Stomach (tissue), 19 donors: ENCODE data around the gene KIAA1586. TPM values are rescaled to one million over a fixed set of nuclear protein-coding genes. Genes with fewer than 3 reads are reported as not detected.
"Not testable (repeated sequence)": the region's sequence is repeated elsewhere in the genome, so short reads cannot be mapped to it uniquely, and the experiment has no call there.

Experiments
- DNase-seq, 2 donors: peaks; one replicate each; pipeline versions ENCODE4 v3.0.0 to v3.0.0-alpha.2; 2013 to 2019
- H3K27ac ChIP-seq, 5 donors: fragments of 200-600 bp in 4 of 5; sonication (generic) in 4 of 5; one replicate each; pipeline ENCODE4 v1.5.1; 2013 to 2019; ENCODE audit warnings: mild to moderate bottlenecking in 1 of 5, moderate library complexity in 1 of 5
- H3K27me3 ChIP-seq, 3 donors: fragments of 200-600 bp; sonication (generic); one replicate each; pipeline ENCODE4 v1.5.1; 2017 to 2019; ENCODE audit warnings: mixed run types in 1 of 3
- H3K36me3 ChIP-seq, 4 donors: fragments of 200-600 bp; sonication (generic); 1 replicate in 3 of 4; 2 replicates in 1 of 4; pipeline ENCODE4 v1.5.1; 2016 to 2019
- H3K4me1 ChIP-seq, 4 donors: fragments of 200-600 bp; sonication (generic); one replicate each; pipeline ENCODE4 v1.5.1; 2016 to 2019
- H3K4me3 ChIP-seq, 4 donors: fragments of 200-600 bp; sonication (generic) in 3 of 4; one replicate each; pipeline ENCODE4 v1.5.1; 2016 to 2019; ENCODE audit warnings: mild to moderate bottlenecking in 1 of 4
- H3K9me3 ChIP-seq, 4 donors: fragments of 200-600 bp; sonication (generic); one replicate each; pipeline ENCODE4 v1.5.1; 2016 to 2019
- EP300 ChIP-seq: sonication (generic); formaldehyde crosslinking; IDR thresholded peaks from one replicate; pipeline ENCODE4 v1.6.1; 2017; ENCODE audit warnings: antibody characterized with exemption
- POLR2A ChIP-seq, 4 donors: fragments of 450-650 bp; IDR thresholded peaks; one replicate each; pipeline ENCODE4 v1.6.1; 2016; ENCODE audit warnings: antibody characterized with exemption in 4 of 4, control low read depth in 2 of 4, mild to moderate bottlenecking in 1 of 4, moderate library complexity in 1 of 4
- POLR2AphosphoS5 ChIP-seq, 3 donors: sonication (generic); formaldehyde crosslinking; IDR thresholded peaks; one replicate each; pipeline ENCODE4 v1.6.1; 2016; ENCODE audit warnings: antibody characterized with exemption in 3 of 3
- WGBS, 5 donors: extraction: QIAGEN DNeasy Blood & Tissue Kit in 3 of 5; methylation state at CpG; one replicate each; pipeline versions ENCODE4 v1.1.5 to v1.1.7; 2013 to 2018; 5-methylcytosine and 5-hydroxymethylcytosine counted together
- intact Hi-C: fragments of 100-400 bp; cut with DNase I; formaldehyde crosslinking; loops from one replicate; pipeline ENCODE4 v1.15.1; 2023; ENCODE audit warnings: low total_unique reads
- long read RNA-seq, 10 donors: transcript quantifications; one replicate each; lab custom pipeline, GENCODE V29; 2026
- polyA plus RNA-seq, 3 donors: library from polyadenylated mRNA; stranded (reverse); fragments of 200-250 nt; gene quantifications; one replicate each; pipeline ENCODE4 v1.2.3, GENCODE V29; 2013
- total RNA-seq, 5 donors: library from RNA; depleted of rRNA; stranded (reverse); fragments of >200 nt; gene quantifications; one replicate each; pipeline versions ENCODE4 v1.1.0 to v1.2.3, GENCODE V29; 2014 to 2016
- TF ChIP-seq, protein P1 (sequence below), 7 experiments: fragments of 450-650 bp in 4 of 7; fragments of 200-600 bp in 3 of 7; sonication (generic) in 3 of 7; IDR thresholded peaks; one replicate each; pipeline ENCODE4 v1.5.1; 2016 to 2019; ENCODE audit warnings: antibody characterized with exemption in 7 of 7, control low read depth in 2 of 7, mild to moderate bottlenecking in 1 of 7
- donor health status: healthy with polysubstance abuse.
- donor health status: Bipolar disorder and iron deficiency.
- donor health status: healthy.

The KIAA1586 gene, protein sequence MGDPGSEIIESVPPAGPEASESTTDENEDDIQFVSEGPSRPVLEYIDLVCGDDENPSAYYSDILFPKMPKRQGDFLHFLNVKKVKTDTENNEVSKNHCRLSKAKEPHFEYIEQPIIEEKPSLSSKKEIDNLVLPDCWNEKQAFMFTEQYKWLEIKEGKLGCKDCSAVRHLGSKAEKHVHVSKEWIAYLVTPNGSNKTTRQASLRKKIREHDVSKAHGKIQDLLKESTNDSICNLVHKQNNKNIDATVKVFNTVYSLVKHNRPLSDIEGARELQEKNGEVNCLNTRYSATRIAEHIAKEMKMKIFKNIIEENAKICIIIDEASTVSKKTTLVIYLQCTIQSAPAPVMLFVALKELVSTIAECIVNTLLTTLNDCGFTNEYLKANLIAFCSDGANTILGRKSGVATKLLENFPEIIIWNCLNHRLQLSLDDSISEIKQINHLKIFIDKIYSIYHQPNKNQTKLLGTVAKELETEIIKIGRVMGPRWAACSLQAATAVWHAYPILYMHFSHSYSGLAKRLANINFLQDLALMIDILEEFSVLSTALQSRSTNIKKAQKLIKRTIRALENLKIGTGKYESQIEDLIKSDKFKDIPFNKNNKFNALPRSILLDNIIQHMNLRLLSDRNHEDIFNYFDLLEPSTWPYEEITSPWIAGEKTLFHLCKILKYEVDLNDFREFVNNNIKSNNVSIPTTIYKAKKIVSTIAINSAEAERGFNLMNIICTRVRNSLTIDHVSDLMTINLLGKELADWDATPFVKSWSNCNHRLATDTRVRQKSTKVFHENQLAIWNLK
- total RNA-seq (10 to 100 TPM in 2 of 5 donors, 1 to 10 TPM in 2, under 1 TPM in 1; 0.29 to 27.7 (median 6.2) TPM), polyA plus RNA-seq (1 to 10 TPM; 2.0 to 5.2 (median 2.1) TPM)
- long read RNA-seq, donor 1, partial matches to known transcripts = 0 of 4 reads
- long read RNA-seq, donor 1, other reads (novel, unspliced or antisense) = 0 of 4 reads
- long read RNA-seq, donor 2, transcript KIAA1586-201 (4 exons, 2,933 nt) = major isoform, 5 of 5 reads
- long read RNA-seq, donor 2, partial matches to known transcripts = 0 of 5 reads
- long read RNA-seq, donor 2, other reads (novel, unspliced or antisense) = 0 of 5 reads
- long read RNA-seq, donor 3, partial matches to known transcripts = 0 of 2 reads
- long read RNA-seq, donor 3, other reads (novel, unspliced or antisense) = 0 of 2 reads
- long read RNA-seq, donor 4 = 0 reads
- long read RNA-seq, donor 5, transcript KIAA1586-201 (4 exons, 2,933 nt) = major isoform, 6 of 9 reads
- long read RNA-seq, donor 5, partial matches to known transcripts = 0 of 9 reads
- long read RNA-seq, donor 5, other reads (novel, unspliced or antisense) = 0 of 9 reads
- long read RNA-seq, donor 6, transcript KIAA1586-201 (4 exons, 2,933 nt) = major isoform, 11 of 23 reads
- long read RNA-seq, donor 6, partial matches to known transcripts = 9 of 23 reads
- long read RNA-seq, donor 6, other reads (novel, unspliced or antisense) = 0 of 23 reads
- long read RNA-seq, donor 7, partial matches to known transcripts = 6 of 11 reads
- long read RNA-seq, donor 7, other reads (novel, unspliced or antisense) = 0 of 11 reads
- long read RNA-seq, donor 8, transcript KIAA1586-201 (4 exons, 2,933 nt) = major isoform, 5 of 6 reads
- long read RNA-seq, donor 8, partial matches to known transcripts = 0 of 6 reads
- long read RNA-seq, donor 8, other reads (novel, unspliced or antisense) = 0 of 6 reads
- long read RNA-seq, donor 9, partial matches to known transcripts = 0 of 3 reads
- long read RNA-seq, donor 9, other reads (novel, unspliced or antisense) = 0 of 3 reads
- long read RNA-seq, donor 10, partial matches to known transcripts = 0 of 3 reads
- long read RNA-seq, donor 10, other reads (novel, unspliced or antisense) = 0 of 3 reads

DNA sequence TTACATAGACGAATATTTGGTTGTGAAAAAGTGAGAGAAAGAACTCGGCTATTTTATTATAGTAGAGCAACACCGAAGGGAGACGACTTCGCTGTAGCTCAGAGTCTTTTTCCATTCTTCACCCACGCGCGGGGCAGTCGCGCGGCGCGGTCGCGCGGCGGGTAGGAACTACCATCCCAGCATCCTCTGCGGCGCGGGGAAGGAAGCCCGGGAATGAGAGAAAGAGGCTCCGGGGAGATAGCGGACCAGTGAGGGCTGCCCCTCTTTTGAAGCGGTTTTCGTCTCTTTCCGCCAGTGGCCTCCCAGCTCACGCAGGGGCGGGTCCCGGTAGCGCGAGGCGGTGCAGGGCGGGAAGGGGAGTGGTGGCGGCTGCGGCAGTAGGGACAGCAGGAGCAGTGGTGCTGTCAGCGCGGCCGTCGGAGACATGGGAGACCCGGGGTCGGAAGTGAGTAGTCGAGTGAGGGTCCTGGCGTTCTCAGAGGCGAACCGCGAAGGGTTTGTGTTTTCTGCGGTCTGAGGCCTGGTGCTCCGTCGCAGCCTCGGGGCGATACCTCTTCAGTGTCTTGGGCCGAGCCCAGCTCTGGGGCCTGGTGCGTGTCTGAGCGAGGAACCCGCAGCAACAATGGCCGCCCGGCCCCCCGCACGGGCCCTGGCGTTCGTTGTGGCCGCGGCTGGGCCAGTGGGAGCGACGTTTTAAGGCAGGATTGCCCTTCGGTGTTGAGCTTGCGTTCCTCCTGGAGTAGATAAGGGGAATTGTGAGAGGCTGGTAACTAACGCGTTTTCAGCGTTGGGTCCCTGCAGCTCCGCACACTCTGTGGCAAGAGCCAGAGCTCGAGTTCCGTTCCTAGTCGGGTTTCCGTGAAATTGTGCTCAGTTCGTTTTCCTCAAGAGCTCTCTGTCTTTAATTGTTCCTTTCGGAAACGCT is at the start of gene KIAA1586:
Gene KIAA1586, plus strand, starts transcription at position 362 of the 925 bp plus-strand sequence. Its CDS starts 63 bp downstream, at position 425.
- H3K27ac ChIP-seq = peak within 1 kb of the TSS; percentile 50 to 79 (median 72)
- H3K9me3 ChIP-seq, H3K27me3 ChIP-seq, intact Hi-C loops: not testable (repeated sequence)
- H3K36me3 ChIP-seq = peaks cover 9 to 16% (median 12%) of the 10 kb centered on the region in 4 donors
- 0 to 1% (median 0%) methylated on average over 10 to 42 of the region's 78 CpGs for WGBS, 5 donors
- DNase-seq = peak; percentile 80 to 96
- peaks cover 8 to 22% (median 15%) of the 10 kb centered on the region in 4 donors for H3K4me1 ChIP-seq
- TF ChIP-seq POLR2AphosphoS5 (IDR thresholded peaks at IDR 0.05) (peak; percentile 72 to 84 (median 76)), POLR2A (IDR thresholded peaks at IDR 0.05) (peak in 1 of 4 donors; percentile 52)
- peak within 1 kb of the TSS; percentile 47 to 64 (median 59) for H3K4me3 ChIP-seq

DNA sequence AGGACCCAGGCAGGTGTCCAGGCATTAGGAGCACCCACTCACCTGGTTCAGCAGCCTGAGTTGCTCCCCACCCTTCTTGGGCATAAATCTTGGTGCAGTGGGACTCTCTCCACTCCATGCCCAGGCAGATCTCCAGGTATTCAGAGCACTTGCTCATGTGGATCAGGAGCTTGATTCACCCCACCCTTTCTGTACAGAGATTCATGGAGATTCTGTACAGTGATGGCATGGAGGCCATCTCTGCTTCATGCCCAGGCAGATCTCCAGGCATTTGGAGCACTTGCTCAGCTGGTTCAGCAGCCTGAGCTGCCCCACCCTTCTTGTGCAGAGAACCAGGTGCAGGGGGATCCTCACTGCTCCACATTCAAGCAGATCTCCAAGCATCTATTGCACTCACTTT is 47.4 kb upstream of the KIAA1586 start:
- no peaks in the 10 kb centered on the region for H3K36me3 ChIP-seq
- peaks cover 0 to 19% (median 12%) of the 10 kb centered on the region in 4 donors for H3K9me3 ChIP-seq
- TF ChIP-seq, protein P1, sequence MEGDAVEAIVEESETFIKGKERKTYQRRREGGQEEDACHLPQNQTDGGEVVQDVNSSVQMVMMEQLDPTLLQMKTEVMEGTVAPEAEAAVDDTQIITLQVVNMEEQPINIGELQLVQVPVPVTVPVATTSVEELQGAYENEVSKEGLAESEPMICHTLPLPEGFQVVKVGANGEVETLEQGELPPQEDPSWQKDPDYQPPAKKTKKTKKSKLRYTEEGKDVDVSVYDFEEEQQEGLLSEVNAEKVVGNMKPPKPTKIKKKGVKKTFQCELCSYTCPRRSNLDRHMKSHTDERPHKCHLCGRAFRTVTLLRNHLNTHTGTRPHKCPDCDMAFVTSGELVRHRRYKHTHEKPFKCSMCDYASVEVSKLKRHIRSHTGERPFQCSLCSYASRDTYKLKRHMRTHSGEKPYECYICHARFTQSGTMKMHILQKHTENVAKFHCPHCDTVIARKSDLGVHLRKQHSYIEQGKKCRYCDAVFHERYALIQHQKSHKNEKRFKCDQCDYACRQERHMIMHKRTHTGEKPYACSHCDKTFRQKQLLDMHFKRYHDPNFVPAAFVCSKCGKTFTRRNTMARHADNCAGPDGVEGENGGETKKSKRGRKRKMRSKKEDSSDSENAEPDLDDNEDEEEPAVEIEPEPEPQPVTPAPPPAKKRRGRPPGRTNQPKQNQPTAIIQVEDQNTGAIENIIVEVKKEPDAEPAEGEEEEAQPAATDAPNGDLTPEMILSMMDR (IDR thresholded peaks at IDR 0.05) = no peak
- no peak for TF ChIP-seq POLR2AphosphoS5 (IDR thresholded peaks at IDR 0.05)
- TF ChIP-seq POLR2A (IDR thresholded peaks at IDR 0.05) = no peak
- TF ChIP-seq EP300 = no peak
- H3K27me3 ChIP-seq = no peaks in the 10 kb centered on the region
- no peaks in the 10 kb centered on the region for H3K4me1 ChIP-seq
- intact Hi-C loops = no loop called here
- H3K27ac ChIP-seq = no peak overlapping the region
- no peak overlapping the region for H3K4me3 ChIP-seq
- DNase-seq = no peak

DNA sequence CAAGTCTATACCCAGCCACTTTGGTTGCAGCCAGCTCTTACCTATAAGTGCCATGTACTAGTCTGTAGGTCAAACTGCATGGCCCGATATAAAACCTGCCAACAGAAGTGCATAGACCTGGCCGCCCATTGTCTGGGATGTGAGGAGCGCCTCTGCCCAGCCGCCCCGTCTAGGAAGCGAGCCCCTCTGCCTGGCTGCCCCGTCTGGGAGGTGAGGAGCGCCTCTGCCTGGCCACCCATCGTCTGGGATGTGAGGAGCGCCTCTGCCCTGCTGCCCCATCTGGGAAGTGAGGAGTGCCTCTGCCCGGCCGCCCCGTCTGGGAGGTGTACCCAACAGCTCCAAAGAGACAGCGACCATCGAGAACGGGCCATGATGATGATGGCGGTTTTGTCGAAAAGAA is 46.7 kb upstream of the KIAA1586 start:
- H3K27ac ChIP-seq, H3K36me3 ChIP-seq, H3K4me1 ChIP-seq, DNase-seq, intact Hi-C loops, H3K4me3 ChIP-seq, H3K27me3 ChIP-seq: not testable (repeated sequence)
- H3K9me3 ChIP-seq = peaks cover 0 to 19% (median 12%) of the 10 kb centered on the region in 4 donors
- 93 to 95% (median 94%) methylated on average over 11 to 18 of the region's 18 CpGs for WGBS, 5 donors

DNA sequence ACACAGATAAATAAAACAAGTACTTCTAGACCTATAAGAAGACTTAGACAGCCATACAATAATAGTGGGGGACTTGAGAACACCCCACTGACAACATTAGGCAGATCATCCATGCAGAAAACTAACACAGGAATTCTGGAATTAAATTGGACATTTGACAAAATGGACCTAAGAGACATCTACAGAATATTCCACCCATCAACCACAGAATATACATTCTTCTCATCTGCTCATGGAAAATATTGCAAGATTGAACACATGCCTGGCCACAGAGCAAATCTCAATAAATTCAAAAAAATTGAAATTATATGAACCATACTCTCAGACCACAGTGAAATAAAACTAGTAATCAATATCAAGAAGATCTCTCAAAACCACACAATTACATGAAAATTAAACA is 44.3 kb upstream of the KIAA1586 start:
- intact Hi-C loops = no loop called here
- no peak for DNase-seq
- Histone ChIP-seq H3K4me3 (no peak overlapping the region), H3K36me3 (no peaks in the 10 kb centered on the region), H3K27me3 (no peaks in the 10 kb centered on the region), H3K4me1 (no peaks in the 10 kb centered on the region), H3K9me3 (peaks cover 0 to 19% (median 12%) of the 10 kb centered on the region in 4 donors), H3K27ac (no peak overlapping the region)
- TF ChIP-seq EP300 = no peak
